ENCODE measurements around the gene L3MBTL2. TPM values are rescaled to one million over a fixed set of nuclear protein-coding genes. Genes with fewer than 3 reads are reported as not detected.
A peak's percentile ranks its signal among the peaks of the same experiment; 100 is the strongest.

L3MBTL2 gene
- total RNA-seq, 3 donors from 2014 or later = 17.7 to 25.0 (median 18.9) TPM

DNA sequence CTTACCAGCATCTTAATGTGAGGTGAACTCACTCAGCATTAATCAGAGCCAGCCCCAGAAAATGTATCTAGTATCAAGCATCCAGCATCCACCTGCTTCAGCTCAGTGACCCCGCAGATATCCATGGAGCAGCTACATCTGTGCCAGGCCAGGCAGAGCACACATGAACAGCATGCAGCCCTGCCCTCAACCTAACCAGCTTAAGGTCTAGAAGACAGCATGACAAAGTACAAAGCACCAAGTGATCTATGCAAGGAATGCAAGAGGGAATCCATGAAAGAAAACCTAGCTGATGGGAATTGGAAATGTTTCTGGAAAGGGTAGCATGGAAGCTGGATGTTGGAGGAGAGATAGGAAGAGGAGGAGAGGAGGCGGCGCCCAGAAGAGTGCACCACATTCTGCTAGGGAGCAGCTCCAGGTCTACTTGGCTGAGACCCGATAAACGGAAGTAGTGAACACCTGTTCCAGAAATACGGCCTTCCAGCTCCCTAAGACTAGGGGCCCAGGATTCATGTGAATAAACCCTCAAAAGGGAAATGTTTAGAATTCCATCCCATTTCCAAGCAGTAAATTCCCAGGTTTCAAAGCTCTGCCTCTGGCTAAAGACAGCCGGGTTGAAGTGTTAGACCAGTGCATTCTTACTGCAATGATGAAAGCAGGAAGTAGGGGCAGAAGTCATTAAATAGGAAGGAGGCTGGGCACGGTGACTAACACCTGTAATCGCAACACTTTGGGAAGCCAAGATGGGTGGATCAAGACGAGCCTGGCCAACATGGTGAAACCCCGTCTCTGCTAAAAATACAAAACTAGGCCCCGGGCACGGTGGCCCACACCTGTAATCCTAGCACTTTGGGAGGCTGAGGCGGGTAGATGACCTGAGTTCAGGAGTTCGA, 23.5 kb upstream of the L3MBTL2 start:
- intact Hi-C loops (cut with DNase I, micrococcal nuclease) = no loop called here
- DNase-seq (peak in 1 of 3 donors; percentile 34), ATAC-seq (peak; percentile 92)
- Histone ChIP-seq H3K9me3 (no peaks in the 10 kb centered on the region), H3K4me1 (ENCODE audit: low read depth) (no peaks in the 10 kb centered on the region), H3K36me3 (ENCODE audit: low read depth) (peaks cover 5% of the 10 kb centered on the region), H3K4me3 (no peak overlapping the region)
- TF ChIP-seq, protein P1, sequence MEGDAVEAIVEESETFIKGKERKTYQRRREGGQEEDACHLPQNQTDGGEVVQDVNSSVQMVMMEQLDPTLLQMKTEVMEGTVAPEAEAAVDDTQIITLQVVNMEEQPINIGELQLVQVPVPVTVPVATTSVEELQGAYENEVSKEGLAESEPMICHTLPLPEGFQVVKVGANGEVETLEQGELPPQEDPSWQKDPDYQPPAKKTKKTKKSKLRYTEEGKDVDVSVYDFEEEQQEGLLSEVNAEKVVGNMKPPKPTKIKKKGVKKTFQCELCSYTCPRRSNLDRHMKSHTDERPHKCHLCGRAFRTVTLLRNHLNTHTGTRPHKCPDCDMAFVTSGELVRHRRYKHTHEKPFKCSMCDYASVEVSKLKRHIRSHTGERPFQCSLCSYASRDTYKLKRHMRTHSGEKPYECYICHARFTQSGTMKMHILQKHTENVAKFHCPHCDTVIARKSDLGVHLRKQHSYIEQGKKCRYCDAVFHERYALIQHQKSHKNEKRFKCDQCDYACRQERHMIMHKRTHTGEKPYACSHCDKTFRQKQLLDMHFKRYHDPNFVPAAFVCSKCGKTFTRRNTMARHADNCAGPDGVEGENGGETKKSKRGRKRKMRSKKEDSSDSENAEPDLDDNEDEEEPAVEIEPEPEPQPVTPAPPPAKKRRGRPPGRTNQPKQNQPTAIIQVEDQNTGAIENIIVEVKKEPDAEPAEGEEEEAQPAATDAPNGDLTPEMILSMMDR (IDR thresholded peaks at IDR 0.05) = no peak

DNA sequence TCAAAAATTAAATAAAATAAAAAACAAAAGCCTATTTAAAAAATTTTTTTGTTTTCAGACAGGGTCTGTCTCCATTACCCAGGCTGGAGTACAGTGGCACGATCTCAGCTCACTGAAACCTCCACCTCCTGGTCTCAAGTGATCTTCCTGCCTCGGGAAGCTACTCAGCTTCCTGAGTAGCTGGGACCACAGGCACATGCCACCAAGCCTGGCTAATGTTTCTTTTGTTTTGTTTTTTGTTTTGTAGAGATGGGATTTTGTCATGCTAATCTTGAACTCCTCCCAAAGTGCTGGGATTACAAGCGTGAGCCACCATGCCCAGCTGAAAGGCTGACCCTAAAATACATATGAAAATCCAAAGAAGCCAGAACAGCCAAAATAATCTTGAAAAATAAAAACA, 20.4 kb upstream of the L3MBTL2 start:
- TF ChIP-seq, protein P1 (IDR thresholded peaks at IDR 0.05) = no peak
- DNase-seq (no peak), ATAC-seq (no peak)
- no peaks in the 10 kb centered on the region for H3K9me3 ChIP-seq
- no peaks in the 10 kb centered on the region for H3K4me1 ChIP-seq (ENCODE audit: low read depth)
- intact Hi-C loops (cut with DNase I, micrococcal nuclease) = no loop called here
- no peaks in the 10 kb centered on the region for H3K36me3 ChIP-seq (ENCODE audit: low read depth)
- H3K4me3 ChIP-seq = no peak overlapping the region

DNA sequence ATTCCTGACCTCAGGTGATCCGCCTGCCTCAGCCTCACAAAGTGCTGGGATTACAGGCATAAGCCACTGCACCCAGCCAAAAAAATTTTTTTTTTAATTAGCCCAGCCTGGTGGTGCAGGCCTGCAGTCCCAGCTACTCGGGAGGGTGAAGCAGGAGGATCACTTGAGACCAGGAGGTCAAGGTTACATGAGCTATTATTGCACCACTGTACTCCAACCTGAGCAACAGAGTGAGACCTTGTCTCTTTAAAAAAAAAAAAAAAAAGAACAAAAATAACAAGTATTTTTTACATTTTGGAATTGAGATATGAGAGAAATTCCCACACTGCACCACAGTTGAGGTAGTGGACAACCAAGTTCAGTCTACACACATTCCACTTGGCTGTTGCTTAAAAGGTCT, 13.6 kb upstream of the L3MBTL2 start:
- TF ChIP-seq, protein P1 (IDR thresholded peaks at IDR 0.05) = no peak
- Histone ChIP-seq H3K4me1 (ENCODE audit: low read depth) (no peaks in the 10 kb centered on the region), H3K36me3 (ENCODE audit: low read depth) (no peaks in the 10 kb centered on the region), H3K4me3 (no peak overlapping the region), H3K9me3 (no peaks in the 10 kb centered on the region)
- intact Hi-C loops (cut with DNase I, micrococcal nuclease) = no loop called here
- no peak for DNase-seq
- no peak for ATAC-seq

DNA sequence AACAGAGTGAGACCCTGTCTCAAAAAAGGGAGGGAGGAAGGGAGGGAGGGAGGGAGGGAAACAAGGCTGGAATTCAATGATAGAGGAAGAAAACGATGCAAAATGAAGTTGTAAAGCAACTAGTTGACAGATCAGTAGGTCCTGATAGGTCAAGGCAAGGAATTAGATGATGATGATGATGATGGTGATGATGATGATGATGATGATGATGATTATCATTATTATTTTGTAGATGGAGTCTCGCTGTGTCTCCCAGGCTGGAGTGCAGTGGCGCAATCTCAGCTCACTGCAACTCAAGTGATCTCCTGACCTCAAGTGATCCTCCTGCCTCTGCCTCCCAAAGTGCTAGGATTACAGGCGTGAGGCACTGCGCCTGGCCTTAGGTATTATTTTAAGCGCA, 11.3 kb upstream of the L3MBTL2 start:
- no peaks in the 10 kb centered on the region for H3K36me3 ChIP-seq (ENCODE audit: low read depth)
- no peak for DNase-seq
- no peak overlapping the region for H3K4me3 ChIP-seq
- no peaks in the 10 kb centered on the region for H3K9me3 ChIP-seq
- no peak for ATAC-seq
- H3K4me1 ChIP-seq (ENCODE audit: low read depth) = peaks cover 15% of the 10 kb centered on the region
- TF ChIP-seq, protein P1 (IDR thresholded peaks at IDR 0.05) = no peak
- intact Hi-C loops (cut with DNase I, micrococcal nuclease) = no loop called here

DNA sequence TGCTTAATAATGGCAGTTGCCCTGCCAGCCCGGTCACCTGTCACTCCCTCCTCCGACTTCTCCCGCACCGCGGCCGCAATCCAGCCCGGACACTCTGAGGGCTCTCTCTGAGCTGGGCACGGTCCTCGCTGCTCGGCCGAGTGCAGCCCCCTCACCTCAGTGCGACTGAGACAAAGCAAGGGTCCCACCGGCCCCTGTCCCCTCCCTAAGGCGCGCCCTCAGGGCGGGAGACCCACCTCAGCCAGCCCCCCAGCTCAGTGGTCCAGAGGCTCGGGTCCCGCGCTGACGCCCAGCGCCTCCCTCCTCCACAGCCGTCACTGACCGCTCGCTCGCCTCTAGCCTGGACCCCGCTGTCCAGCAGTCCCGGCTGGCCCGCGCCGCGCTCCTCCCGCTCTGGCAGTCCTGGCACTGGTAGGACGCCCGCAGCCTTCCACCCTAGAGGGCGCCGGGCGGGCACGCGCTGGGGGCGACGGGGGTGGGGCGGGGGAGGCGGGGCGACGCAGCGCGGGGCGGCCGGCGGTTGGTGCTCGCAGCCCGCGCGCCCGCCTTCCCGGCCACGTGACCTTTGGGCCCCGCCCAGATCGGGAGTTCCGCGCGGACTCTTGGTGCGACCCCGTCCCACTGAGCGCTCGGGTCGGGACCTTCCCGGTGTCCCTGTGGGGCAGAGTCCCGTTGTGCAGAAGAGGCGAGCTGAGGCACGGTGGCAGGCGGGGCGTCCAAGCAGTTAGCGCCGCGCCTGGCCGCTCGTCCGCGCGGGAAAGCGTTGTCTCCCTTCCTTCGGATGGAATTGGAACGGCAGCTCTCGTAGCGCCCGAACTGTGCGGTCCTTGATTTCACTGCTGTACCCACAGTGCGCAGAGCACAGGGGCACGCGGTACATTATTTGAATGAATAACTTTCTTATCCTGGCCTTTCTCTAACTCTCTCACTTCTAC, 7.8 kb upstream of the L3MBTL2 start:
- Histone ChIP-seq H3K4me3 (peak overlapping the region; percentile 57), H3K36me3 (ENCODE audit: low read depth) (no peaks in the 10 kb centered on the region), H3K4me1 (ENCODE audit: low read depth) (peaks cover 15% of the 10 kb centered on the region), H3K9me3 (no peaks in the 10 kb centered on the region)
- intact Hi-C loops (cut with DNase I, micrococcal nuclease) = no loop called here
- peak; percentile 87 to 90 (median 89) for DNase-seq
- ATAC-seq = peak; percentile 94
- TF ChIP-seq, protein P1 (IDR thresholded peaks at IDR 0.05) = no peak
